ENCODE measurements around the gene GOLGA5.

Gene GOLGA5

DNA sequence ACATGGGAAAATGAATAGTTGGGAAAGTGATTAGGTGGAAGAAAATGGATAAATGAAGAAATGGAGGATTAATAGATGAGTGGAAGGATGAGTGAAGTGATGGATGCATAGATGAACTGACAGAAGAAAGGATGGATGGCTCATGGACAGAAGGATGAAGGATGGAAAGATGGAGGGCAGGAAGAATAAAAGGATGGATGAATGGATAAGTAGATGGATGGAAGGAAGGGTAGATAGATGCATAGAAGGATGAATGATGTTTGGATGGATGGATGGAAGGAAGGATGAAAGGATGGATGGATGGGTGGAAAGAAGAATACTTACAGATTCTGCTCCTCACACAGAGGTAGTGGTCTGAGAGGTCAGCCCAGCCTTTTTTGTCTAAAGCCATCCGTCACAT, 93.1 kb downstream of the GOLGA5 start:
- no peaks in the 10 kb centered on the region for H3K9me3 ChIP-seq
- DNase-seq (ENCODE audit: low spot score in 2 of 2): no peak
- no peaks in the 10 kb centered on the region for H3K36me3 ChIP-seq (replicated peaks)
- no peaks in the 10 kb centered on the region for H3K4me1 ChIP-seq
- no peak overlapping the region for H3K4me3 ChIP-seq
- in situ Hi-C loops (cut with MboI; ENCODE audit: low sequenced_read_pairs): no loop called here
- H3K27me3 ChIP-seq (ENCODE audit: low read depth): 0 out of 2 replicates have a peak, but pooled peaks cover 3% of the 10 kb centered on the region

DNA sequence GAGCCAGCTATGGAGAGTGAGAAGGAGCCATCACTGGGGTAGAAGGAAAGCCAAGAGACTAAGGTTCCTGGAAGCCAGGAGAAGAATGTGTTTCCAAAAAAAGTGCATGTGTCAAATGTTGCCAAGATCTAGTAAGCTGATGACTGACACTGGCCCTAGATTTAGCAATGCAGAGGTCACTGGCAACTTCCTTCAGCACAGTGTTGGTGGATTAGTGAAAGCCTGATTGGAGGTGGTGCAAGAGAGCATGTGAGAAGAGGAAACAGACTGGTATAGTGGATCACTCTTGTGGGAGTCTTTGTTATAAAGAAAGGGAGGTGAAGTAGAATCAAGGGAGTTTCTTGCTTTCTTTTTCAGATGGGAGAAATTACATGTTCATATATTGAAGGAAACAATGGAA, 94.8 kb downstream of the GOLGA5 start:
- no peak overlapping the region for H3K4me3 ChIP-seq
- no peak for DNase-seq (ENCODE audit: low spot score in 2 of 2)
- in situ Hi-C loops (cut with MboI; ENCODE audit: low sequenced_read_pairs): no loop called here

More for the DNA sequence above, 94.8 kb downstream of the GOLGA5 start:
- Histone ChIP-seq H3K4me1 (no peaks in the 10 kb centered on the region), H3K9me3 (no peaks in the 10 kb centered on the region), H3K27me3 (ENCODE audit: low read depth) (no peaks in the 10 kb centered on the region), H3K36me3 (replicated peaks) (no peaks in the 10 kb centered on the region)

Measured in HAP-1 (cell line).